Right atrium auricular region (tissue), 2 donors: ENCODE data around the gene MYMK. TPM values are rescaled to one million over a fixed set of nuclear protein-coding genes. Genes with fewer than 3 reads are reported as not detected.

ENCODE experiments used
- DNase-seq: peaks from one replicate; pipeline ENCODE4 v3.0.0-alpha.2; 2019; ENCODE audit warnings: low spot score
- H3K27ac ChIP-seq, 2 donors: fragments of 200-600 bp; sonication (generic); 1 replicate in 1 of 2; 2 replicates in 1 of 2; pipeline ENCODE4 v1.5.1; 2016 to 2019
- H3K27me3 ChIP-seq, 2 donors: fragments of 200-600 bp; sonication (generic); one replicate each; pipeline versions ENCODE4 v1.5.1 to v1.6.0; 2017 to 2019
- H3K36me3 ChIP-seq: fragments of 200-600 bp; sonication (generic); one replicate; pipeline ENCODE4 v1.5.1; 2016
- H3K4me1 ChIP-seq, 2 donors: fragments of 200-600 bp; sonication (generic); one replicate each; pipeline versions ENCODE4 v1.5.1 to v1.6.0; 2017 to 2019
- H3K4me3 ChIP-seq, 2 donors: fragments of 200-600 bp; sonication (generic); 1 replicate in 1 of 2; 2 replicates in 1 of 2; pipeline ENCODE4 v1.5.1; 2017 to 2019; ENCODE audit warnings: mild to moderate bottlenecking in 1 of 2, moderate library complexity in 1 of 2
- H3K9me3 ChIP-seq, 2 donors: fragments of 200-600 bp; sonication (generic); one replicate each; pipeline ENCODE4 v1.5.1; 2019
- total RNA-seq, 2 donors: library from RNA; depleted of rRNA; stranded (reverse); fragments of >200 nt; gene quantifications; one replicate each; pipeline ENCODE4 v1.1.0, GENCODE V29; 2016
- TF ChIP-seq, protein P1 (sequence below), 2 donors: fragments of 200-600 bp; sonication (generic); IDR thresholded peaks; one replicate each; pipeline ENCODE4 v1.5.1; 2019; ENCODE audit warnings: antibody characterized with exemption in 2 of 2

MYMK gene
- total RNA-seq, 2 donors from 2014 or later, result not detected

DNA sequence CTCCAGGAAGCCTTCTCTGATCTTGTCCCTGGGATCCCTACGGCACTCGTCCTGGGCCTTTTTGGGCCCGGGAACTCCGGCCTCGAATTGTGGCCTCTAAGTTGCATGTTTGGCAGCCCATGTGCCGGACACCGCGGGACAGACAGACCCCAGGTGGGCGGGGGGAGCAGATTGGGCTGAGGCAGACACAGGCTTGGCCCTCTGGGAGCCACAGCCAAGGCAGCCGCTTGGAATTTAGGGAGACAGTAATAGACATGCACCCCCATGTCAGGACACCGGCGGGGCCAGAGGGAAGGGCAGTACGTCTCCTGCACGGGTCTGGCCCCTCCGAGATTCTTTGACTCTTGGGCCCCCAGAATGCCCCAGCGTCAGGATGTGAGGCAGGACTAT is 45.9 kb upstream of the MYMK start:
- H3K36me3 ChIP-seq, result peaks cover 10% of the 10 kb centered on the region
- no peak for DNase-seq
- no peaks in the 10 kb centered on the region for H3K9me3 ChIP-seq
- peaks cover 0 to 22% of the 10 kb centered on the region in 2 donors for H3K4me1 ChIP-seq
- no peak overlapping the region for H3K27ac ChIP-seq
- no peak overlapping the region for H3K4me3 ChIP-seq
- TF ChIP-seq, protein P1, sequence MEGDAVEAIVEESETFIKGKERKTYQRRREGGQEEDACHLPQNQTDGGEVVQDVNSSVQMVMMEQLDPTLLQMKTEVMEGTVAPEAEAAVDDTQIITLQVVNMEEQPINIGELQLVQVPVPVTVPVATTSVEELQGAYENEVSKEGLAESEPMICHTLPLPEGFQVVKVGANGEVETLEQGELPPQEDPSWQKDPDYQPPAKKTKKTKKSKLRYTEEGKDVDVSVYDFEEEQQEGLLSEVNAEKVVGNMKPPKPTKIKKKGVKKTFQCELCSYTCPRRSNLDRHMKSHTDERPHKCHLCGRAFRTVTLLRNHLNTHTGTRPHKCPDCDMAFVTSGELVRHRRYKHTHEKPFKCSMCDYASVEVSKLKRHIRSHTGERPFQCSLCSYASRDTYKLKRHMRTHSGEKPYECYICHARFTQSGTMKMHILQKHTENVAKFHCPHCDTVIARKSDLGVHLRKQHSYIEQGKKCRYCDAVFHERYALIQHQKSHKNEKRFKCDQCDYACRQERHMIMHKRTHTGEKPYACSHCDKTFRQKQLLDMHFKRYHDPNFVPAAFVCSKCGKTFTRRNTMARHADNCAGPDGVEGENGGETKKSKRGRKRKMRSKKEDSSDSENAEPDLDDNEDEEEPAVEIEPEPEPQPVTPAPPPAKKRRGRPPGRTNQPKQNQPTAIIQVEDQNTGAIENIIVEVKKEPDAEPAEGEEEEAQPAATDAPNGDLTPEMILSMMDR (IDR thresholded peaks at IDR 0.05), result no peak
- no peaks in the 10 kb centered on the region for H3K27me3 ChIP-seq

DNA sequence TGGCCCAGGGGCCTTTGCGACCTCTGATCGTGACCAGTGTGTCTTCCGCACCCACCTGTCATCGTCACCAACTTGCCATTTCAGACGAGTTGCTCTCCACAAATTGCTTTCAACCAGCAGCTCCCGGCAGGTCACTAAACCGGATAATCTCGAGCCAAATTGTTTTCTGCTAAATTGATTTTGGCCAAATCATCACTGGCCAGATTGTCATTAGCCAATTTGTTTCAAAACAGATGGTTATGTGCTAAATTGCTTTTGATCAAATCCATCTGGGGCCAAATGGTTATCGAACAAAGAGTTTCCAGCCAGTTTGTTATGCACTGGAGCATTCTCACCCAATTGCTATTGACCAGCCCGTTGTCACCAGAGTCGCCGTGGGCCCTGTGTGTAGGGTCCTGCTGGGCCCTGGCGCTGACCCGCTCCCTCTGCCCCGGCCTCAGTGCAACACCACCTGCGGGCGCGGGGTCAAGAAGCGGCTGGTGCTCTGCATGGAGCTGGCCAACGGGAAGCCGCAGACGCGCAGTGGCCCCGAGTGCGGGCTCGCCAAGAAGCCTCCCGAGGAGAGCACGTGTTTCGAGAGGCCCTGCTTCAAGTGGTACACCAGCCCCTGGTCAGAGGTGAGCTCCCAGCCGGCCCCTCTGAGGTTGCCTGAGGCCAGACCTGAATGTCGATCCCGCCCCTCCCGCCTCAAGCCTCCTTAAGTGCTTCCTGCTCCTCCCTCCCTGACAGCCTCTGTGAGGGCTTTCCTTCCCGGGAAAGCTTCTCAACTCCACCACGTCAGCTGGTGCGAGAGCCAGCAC is 45.3 kb upstream of the MYMK start:
- H3K27ac ChIP-seq, result no peak overlapping the region
- DNase-seq, result no peak
- TF ChIP-seq, protein P1 (IDR thresholded peaks at IDR 0.05), result no peak
- H3K4me3 ChIP-seq, result no peak overlapping the region
- no peaks in the 10 kb centered on the region for H3K27me3 ChIP-seq
- H3K36me3 ChIP-seq, result peaks cover 10% of the 10 kb centered on the region
- H3K9me3 ChIP-seq, result no peaks in the 10 kb centered on the region
- peaks cover 0 to 26% of the 10 kb centered on the region in 2 donors for H3K4me1 ChIP-seq

GRCh38 chr9:133569121-133569785 is 44.5 kb upstream of the MYMK start:
- H3K36me3 ChIP-seq, result peaks cover 10% of the 10 kb centered on the region
- no peak overlapping the region for H3K4me3 ChIP-seq
- no peaks in the 10 kb centered on the region for H3K9me3 ChIP-seq
- H3K27ac ChIP-seq, result no peak overlapping the region
- peaks cover 0 to 31% of the 10 kb centered on the region in 2 donors for H3K4me1 ChIP-seq
- TF ChIP-seq, protein P1 (IDR thresholded peaks at IDR 0.05), result no peak
- no peaks in the 10 kb centered on the region for H3K27me3 ChIP-seq
- no peak for DNase-seq

DNA sequence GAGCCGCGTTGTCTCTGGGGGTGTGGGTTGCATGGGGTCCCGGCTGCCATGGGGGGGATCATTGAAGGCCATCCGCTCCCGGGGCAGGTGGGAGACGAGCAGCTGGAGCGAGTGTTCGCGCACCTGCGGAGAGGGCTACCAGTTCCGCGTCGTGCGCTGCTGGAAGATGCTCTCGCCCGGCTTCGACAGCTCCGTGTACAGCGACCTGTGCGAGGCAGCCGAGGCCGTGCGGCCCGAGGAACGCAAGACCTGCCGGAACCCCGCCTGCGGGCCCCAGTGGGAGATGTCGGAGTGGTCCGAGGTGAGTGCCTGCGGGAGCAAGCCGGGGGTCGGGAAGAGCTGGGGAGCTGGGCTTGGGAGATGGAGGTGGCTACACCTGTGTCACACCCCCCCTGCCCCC is 43.4 kb upstream of the MYMK start:
- H3K27ac ChIP-seq, result no peak overlapping the region
- no peak overlapping the region for H3K4me3 ChIP-seq
- TF ChIP-seq, protein P1 (IDR thresholded peaks at IDR 0.05), result no peak
- peaks cover 10% of the 10 kb centered on the region for H3K36me3 ChIP-seq
- DNase-seq, result no peak
- H3K9me3 ChIP-seq, result no peaks in the 10 kb centered on the region
- H3K27me3 ChIP-seq, result no peaks in the 10 kb centered on the region
- peaks cover 0 to 32% of the 10 kb centered on the region in 2 donors for H3K4me1 ChIP-seq

DNA sequence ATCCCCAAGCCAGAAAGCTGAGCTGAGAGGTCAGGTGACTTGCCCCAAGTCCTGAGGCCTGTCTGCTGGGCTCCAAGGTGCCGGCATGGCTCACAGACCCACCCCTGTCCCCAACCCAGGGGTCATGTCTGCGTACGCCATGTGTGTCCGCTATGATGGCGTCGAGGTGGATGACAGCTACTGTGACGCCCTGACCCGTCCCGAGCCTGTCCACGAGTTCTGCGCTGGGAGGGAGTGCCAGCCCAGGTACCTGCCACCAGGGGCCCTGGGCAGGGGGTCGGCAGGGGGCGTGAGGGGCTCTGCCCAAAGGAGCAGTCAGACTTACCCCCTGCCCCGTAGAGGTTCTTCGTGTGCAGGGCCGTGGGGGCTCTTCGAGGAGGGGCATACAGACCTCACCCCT is 42.1 kb upstream of the MYMK start:
- TF ChIP-seq, protein P1 (IDR thresholded peaks at IDR 0.05), result no peak
- Histone ChIP-seq H3K4me3 (no peak overlapping the region), H3K27me3 (no peaks in the 10 kb centered on the region), H3K36me3 (peaks cover 10% of the 10 kb centered on the region), H3K27ac (no peak overlapping the region), H3K4me1 (peaks cover 0 to 23% of the 10 kb centered on the region in 2 donors), H3K9me3 (no peaks in the 10 kb centered on the region)
- DNase-seq, result no peak
